ENCODE results near the gene CAPZA3. TPM values are rescaled to one million over a fixed set of nuclear protein-coding genes. Genes with fewer than 3 reads are reported as not detected.

The CAPZA3 gene
- total RNA-seq, 1 experiment from 2014 or later = not detected

- CTCF ChIA-PET = no interaction called here
- Histone ChIP-seq H3K4me1 (ENCODE audit: insufficient read depth, low read length) (peaks cover 39% of the 10 kb centered on the region), H3K4me3 (ENCODE audit: low read length) (no peak overlapping the region), H3K79me2 (ENCODE audit: low read length) (no peaks in the 10 kb centered on the region), H3K27ac (ENCODE audit: low read length) (peak overlapping the region; percentile 53), H3K36me3 (ENCODE audit: low read depth, low read length) (no peaks in the 10 kb centered on the region), H2AFZ (ENCODE audit: low read length) (no peak overlapping the region), H4K20me1 (ENCODE audit: low read length) (no peaks in the 10 kb centered on the region), H3K9me2 (replicated peaks; ENCODE audit: low read length) (no peaks in the 10 kb centered on the region), H3F3A (ENCODE audit: low read length, unreplicated experiment) (peaks cover 4% of the 10 kb centered on the region), H3K4me2 (ENCODE audit: low read length) (peak overlapping the region; percentile 5; the same call in 1 of the 2 replicates), H3K9me3 (ENCODE audit: low read length) (no peaks in the 10 kb centered on the region), H3K27me3 (ENCODE audit: low read length) (no peaks in the 10 kb centered on the region), H3K9ac (ENCODE audit: low read length) (no peak overlapping the region)
- ATAC-seq (peak; percentile 66), DNase-seq (peak; percentile 71)
- BruUV-seq (replicated peaks) = no TSS peak
- POLR2A ChIA-PET (ENCODE audit: unreplicated experiment) = interaction anchor here (0.5 kb wide), 1 partner anchor 58 kb away, joined by 6 read pairs; no protein-coding TSS in a partner anchor
- intact Hi-C loops (cut with micrococcal nuclease) = loop anchor here (10.0 kb wide), 1 partner anchor 125 kb away; no protein-coding TSS in a partner anchor
- TF ChIP-seq EZH2phosphoT487 (IDR thresholded peaks at IDR 0.05; ENCODE audit: borderline replicate concordance, low read length) = no peak
- TF ChIP-seq EZH2 (IDR thresholded peaks at IDR 0.05; ENCODE audit: low read length, unreplicated experiment) = no peak
- no peak for TF ChIP-seq CTCF (conservative IDR thresholded peaks at IDR 0.05; ENCODE audit: low read depth, low read length)
Measured at GRCh38 chr12:18719922-18720510, 17.9 kb upstream of the CAPZA3 start.

- Histone ChIP-seq H3K79me2 (ENCODE audit: low read length) (no peaks in the 10 kb centered on the region), H3F3A (ENCODE audit: low read length, unreplicated experiment) (peaks cover 4% of the 10 kb centered on the region), H3K4me3 (ENCODE audit: low read length) (no peak overlapping the region), H3K27me3 (ENCODE audit: low read length) (no peaks in the 10 kb centered on the region), H4K20me1 (ENCODE audit: low read length) (no peaks in the 10 kb centered on the region), H2AFZ (ENCODE audit: low read length) (no peak overlapping the region), H3K9me3 (ENCODE audit: low read length) (no peaks in the 10 kb centered on the region), H3K9ac (ENCODE audit: low read length) (no peak overlapping the region), H3K9me2 (replicated peaks; ENCODE audit: low read length) (no peaks in the 10 kb centered on the region), H3K4me1 (ENCODE audit: insufficient read depth, low read length) (peaks cover 39% of the 10 kb centered on the region), H3K4me2 (ENCODE audit: low read length) (no peak overlapping the region), H3K27ac (ENCODE audit: low read length) (peak overlapping the region; percentile 53), H3K36me3 (ENCODE audit: low read depth, low read length) (no peaks in the 10 kb centered on the region)
- POLR2A ChIA-PET (ENCODE audit: unreplicated experiment) = no interaction called here
- TF ChIP-seq CTCF (conservative IDR thresholded peaks at IDR 0.05; ENCODE audit: low read depth, low read length) = no peak
- TF ChIP-seq EZH2phosphoT487 (IDR thresholded peaks at IDR 0.05; ENCODE audit: borderline replicate concordance, low read length) = no peak
- TF ChIP-seq EZH2 (IDR thresholded peaks at IDR 0.05; ENCODE audit: low read length, unreplicated experiment) = no peak
- ATAC-seq (no peak), DNase-seq (no peak)
- CTCF ChIA-PET = no interaction called here
- no TSS peak for BruUV-seq (replicated peaks)
- intact Hi-C loops (cut with micrococcal nuclease) = loop anchor here (10.0 kb wide), 1 partner anchor 126 kb away; no protein-coding TSS in a partner anchor
Measured at GRCh38 chr12:18720690-18721089, 17.2 kb upstream of the CAPZA3 start.

- Histone ChIP-seq H3K27ac (ENCODE audit: low read length) (no peak overlapping the region), H3K4me1 (ENCODE audit: insufficient read depth, low read length) (peaks cover 39% of the 10 kb centered on the region), H3K79me2 (ENCODE audit: low read length) (no peaks in the 10 kb centered on the region), H2AFZ (ENCODE audit: low read length) (no peak overlapping the region), H4K20me1 (ENCODE audit: low read length) (no peaks in the 10 kb centered on the region), H3K36me3 (ENCODE audit: low read depth, low read length) (no peaks in the 10 kb centered on the region), H3F3A (ENCODE audit: low read length, unreplicated experiment) (peaks cover 4% of the 10 kb centered on the region), H3K9me2 (replicated peaks; ENCODE audit: low read length) (no peaks in the 10 kb centered on the region), H3K9ac (ENCODE audit: low read length) (no peak overlapping the region), H3K9me3 (ENCODE audit: low read length) (no peaks in the 10 kb centered on the region), H3K4me2 (ENCODE audit: low read length) (no peak overlapping the region), H3K4me3 (ENCODE audit: low read length) (no peak overlapping the region), H3K27me3 (ENCODE audit: low read length) (no peaks in the 10 kb centered on the region)
- ChIA-PET CTCF (no interaction called here), POLR2A (ENCODE audit: unreplicated experiment) (no interaction called here)
- ATAC-seq (no peak), DNase-seq (no peak)
- no TSS peak for BruUV-seq (replicated peaks)
- TF ChIP-seq EZH2phosphoT487 (IDR thresholded peaks at IDR 0.05; ENCODE audit: borderline replicate concordance, low read length) = no peak
- no peak for TF ChIP-seq CTCF (conservative IDR thresholded peaks at IDR 0.05; ENCODE audit: low read depth, low read length)
- TF ChIP-seq EZH2 (IDR thresholded peaks at IDR 0.05; ENCODE audit: low read length, unreplicated experiment) = no peak
- intact Hi-C loops (cut with micrococcal nuclease) = loop anchor here (10.0 kb wide), 1 partner anchor 127 kb away; no protein-coding TSS in a partner anchor
Measured at GRCh38 chr12:18721452-18721851, 16.5 kb upstream of the CAPZA3 start.

All from PC-3 (cell line).